Left kidney (tissue), 2 donors: ENCODE measurements around the gene TELO2. TPM values are rescaled to one million over a fixed set of nuclear protein-coding genes. Genes with fewer than 3 reads are reported as not detected.

ENCODE experiments used
- DNase-seq: peaks from one replicate; pipeline ENCODE4 v3.0.0-alpha.2; 2013
- polyA plus RNA-seq: library from polyadenylated mRNA; unstranded; fragments of 120-200 nt; gene quantifications from one replicate; pipeline ENCODE4 v1.2.1, GENCODE V29; 2013; ENCODE audit not compliant: insufficient read length

Gene TELO2
- polyA plus RNA-seq, 1 donor: 28.8 TPM

GRCh38 chr16:1553946-1554825 lies 61.0 kb downstream of the TELO2 start:
- DNase-seq: no peak

GRCh38 chr16:1554826-1555445 lies 61.8 kb downstream of the TELO2 start:
- no peak for DNase-seq

GRCh38 chr16:1556254-1556653 lies 63.1 kb downstream of the TELO2 start:
- DNase-seq: no peak

GRCh38 chr16:1557074-1557473 lies 63.9 kb downstream of the TELO2 start:
- no peak for DNase-seq

- no peak for DNase-seq
Measured at GRCh38 chr16:1557576-1557975, 64.4 kb downstream of the TELO2 start.

- no peak for DNase-seq
Measured at GRCh38 chr16:1559446-1559975, 66.4 kb downstream of the TELO2 start.

Other genes starting within 250 kb of the TELO2 start
- gene TPSD1, start 237.3 kb upstream of the TELO2 start, polyA plus RNA-seq: not detected
- gene UBE2I, start 183.7 kb upstream of the TELO2 start, polyA plus RNA-seq: 162 TPM
- 4.6 TPM for gene BAIAP3, start 159.7 kb upstream of the TELO2 start, polyA plus RNA-seq
- 32.6 TPM for gene TSR3, start 141.5 kb upstream of the TELO2 start, polyA plus RNA-seq
- 55.3 TPM for gene GNPTG, start 141.4 kb upstream of the TELO2 start, polyA plus RNA-seq
- gene UNKL, start 78.7 kb upstream of the TELO2 start, polyA plus RNA-seq: 19.8 TPM
- 10.7 TPM for gene UQCC4, start 72.6 kb upstream of the TELO2 start, polyA plus RNA-seq
- 0.20 TPM for gene PERCC1, start 62.3 kb upstream of the TELO2 start, polyA plus RNA-seq
- 2.6 TPM for gene CCDC154, start 48.8 kb upstream of the TELO2 start, polyA plus RNA-seq
- 48.5 TPM for gene CLCN7, start 18.3 kb upstream of the TELO2 start, polyA plus RNA-seq
- gene PTX4, start 4.4 kb upstream of the TELO2 start, polyA plus RNA-seq: not detected
- 15.7 TPM for gene TMEM204, start 40.3 kb downstream of the TELO2 start, polyA plus RNA-seq
- 43.9 TPM for gene IFT140, start 118.7 kb downstream of the TELO2 start, polyA plus RNA-seq
- gene CRAMP1, start 119.0 kb downstream of the TELO2 start, polyA plus RNA-seq: 27.3 TPM
- gene JPT2, start 184.9 kb downstream of the TELO2 start, polyA plus RNA-seq: 82.0 TPM
- gene MAPK8IP3, start 212.8 kb downstream of the TELO2 start, polyA plus RNA-seq: 68.6 TPM